ENCODE measurements around the gene ZNF500.

ZNF500 gene

DNA sequence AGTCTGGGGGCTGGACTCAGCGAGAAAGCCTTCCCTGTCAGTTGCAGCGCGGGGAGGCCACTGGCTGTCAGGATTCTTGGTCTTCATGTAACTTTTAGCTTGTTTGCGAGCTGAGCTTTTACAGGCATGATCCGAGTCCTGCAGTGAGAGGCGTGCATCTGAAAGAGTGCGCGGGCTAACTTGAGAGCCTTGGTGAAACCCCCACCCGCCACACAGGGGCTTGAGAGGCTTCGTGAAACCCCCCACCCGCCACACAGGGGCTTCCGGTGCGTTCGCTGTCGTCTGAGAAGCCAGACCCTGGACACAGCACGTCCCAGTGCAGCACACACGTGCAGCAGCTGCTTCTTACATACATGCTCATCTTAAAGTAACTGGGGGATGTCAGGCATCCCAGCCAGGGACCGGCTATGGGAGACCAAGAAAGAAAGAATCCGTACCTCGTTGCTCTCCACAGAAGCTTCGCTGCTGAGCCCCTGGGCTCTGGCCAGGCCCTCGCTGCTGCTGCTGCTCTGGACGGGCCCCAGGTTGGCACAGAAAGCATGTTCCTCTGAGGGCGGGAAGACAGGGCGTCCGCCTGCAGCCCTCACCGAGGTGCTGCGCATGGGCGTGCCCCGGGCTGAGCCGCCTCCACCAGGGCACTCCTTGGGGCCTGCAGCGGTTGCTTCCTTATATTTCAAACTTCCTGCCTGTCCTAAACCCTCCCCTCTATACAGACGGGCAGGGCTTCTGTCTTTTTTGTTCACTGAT lies 65.8 kb downstream of the ZNF500 start:
- no peak for DNase-seq

DNA sequence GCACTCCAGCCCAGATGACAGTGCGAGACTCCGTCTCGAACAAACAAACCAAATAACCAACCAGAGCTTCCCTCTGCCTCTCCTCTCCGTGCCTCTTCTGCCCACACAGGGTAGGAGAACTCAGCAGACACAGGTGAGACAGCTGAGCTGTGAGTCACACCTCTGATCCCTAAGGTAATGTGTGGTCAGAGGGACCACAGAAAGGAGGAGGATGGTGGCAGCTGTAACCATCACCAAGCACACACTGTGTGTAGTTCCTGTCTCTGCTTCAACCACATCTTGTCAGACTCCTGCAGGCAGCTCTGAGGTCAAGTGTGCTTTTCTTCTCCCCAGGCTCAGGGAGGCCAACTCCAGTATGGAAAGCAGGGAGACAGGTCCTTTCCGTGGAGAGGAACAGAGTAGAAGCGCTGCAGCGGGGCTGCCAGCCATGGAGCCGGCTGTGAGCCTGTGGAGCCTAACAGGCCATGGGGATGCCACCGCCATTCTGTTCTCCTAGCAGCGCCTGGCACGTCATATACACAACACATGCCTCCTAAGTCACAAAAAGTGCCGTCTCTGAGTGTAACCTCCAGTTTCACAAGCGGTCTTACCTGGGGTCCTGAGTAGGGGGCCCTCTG lies 66.5 kb downstream of the ZNF500 start:
- no peak for DNase-seq

DNA sequence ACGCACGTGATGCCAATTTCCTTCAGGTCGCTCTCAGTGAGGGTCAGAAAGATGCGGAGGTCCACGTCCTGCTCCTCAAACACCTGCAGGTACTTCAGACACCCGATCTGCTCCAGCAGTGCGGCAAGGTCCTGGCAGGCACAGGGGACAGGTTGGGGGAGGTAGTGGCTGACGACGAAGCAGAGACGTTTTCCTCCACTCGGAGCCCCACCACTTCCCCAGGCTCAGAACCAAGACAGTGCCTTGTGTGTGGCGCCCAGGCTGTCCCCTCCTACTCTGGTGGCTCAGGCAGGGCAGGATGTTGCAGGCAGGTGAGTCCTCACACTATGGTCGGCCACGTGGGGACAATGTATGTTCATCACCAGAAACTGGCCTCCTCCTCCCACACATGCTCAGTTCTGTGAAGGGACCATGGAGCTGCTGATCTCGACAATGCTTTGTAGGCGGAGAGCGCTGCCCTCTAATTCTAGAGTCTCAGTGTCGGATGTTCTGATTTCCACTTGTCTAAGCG lies 67.9 kb downstream of the ZNF500 start:
- DNase-seq, result no peak

DNA sequence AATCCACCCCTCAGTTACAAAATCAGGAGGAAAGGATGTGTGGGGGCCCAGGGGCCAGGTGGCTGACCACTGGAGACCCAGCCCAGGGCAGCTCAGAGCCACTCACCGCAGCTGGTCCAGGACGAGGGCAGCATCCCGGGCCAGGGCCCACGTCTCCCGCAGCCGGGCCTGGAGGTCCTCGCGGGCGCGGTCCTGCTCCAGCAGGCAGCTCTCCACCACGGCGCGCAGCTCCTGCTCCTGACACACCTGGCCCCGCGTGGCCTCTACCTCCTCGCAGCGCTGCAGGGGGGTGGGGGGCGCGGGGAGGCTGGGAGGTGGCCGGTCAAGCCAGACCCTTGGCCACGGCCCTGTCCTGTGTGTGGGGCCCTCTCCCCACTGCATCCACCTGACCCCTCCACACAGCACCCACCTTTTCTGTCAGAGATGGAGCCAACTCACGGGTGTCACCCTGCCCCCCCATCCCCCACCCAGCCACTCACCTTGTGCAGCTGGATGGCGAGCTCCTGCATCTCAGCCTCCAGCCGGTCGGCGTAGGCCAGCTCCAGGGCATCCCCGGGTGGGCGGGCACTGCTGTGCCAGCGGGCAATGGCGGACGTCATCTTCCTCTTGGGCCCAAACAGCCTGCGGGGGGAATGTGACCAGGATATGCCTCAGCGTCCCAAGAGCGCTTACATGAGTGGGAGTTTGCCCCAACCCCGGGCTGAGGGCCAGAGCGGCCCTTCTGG lies 68.5 kb downstream of the ZNF500 start:
- DNase-seq, result no peak
